H1 (cell line): ENCODE data around the gene PARD6A. TPM values are rescaled to one million over a fixed set of nuclear protein-coding genes. Genes with fewer than 3 reads are reported as not detected.

Source experiments
- CTCF ChIA-PET: fragments of 300-600 bp; sonication (Branson Sonifier 250); formaldehyde crosslinking; loops from one replicate; lab custom pipeline; 2021; ENCODE audit not compliant: partially characterized antibody; lab: Charles Lee
- POLR2A ChIA-PET: fragments of 300-600 bp; sonication (Branson Sonifier 250); formaldehyde crosslinking; loops from one replicate; lab custom pipeline; 2021; ENCODE audit warnings: inconsistent platforms; ENCODE audit not compliant: partially characterized antibody; lab: Charles Lee
- DNase-seq, 2 experiments: peaks; one replicate each; pipeline versions ENCODE4 v3.0.0 to v3.0.0-alpha.2; 2010 to 2022; ENCODE audit warnings: low spot score in 2 of 2, low read depth in 1 of 2, mixed read lengths in 1 of 2
- FAIRE-seq: peaks from 2 replicates; lab custom pipeline; 2011; peaks lifted over from hg19 to GRCh38; lab: Jason Lieb, UNC
- H2AFZ ChIP-seq: 2 replicates; pipeline ENCODE4 v1.8.1; 2012; ENCODE audit warnings: low read length, inconsistent platforms
- H2AK5ac ChIP-seq: 2 replicates; pipeline ENCODE4 v1.6.1; 2013; ENCODE audit warnings: low read depth, low read length
- H2BK120ac ChIP-seq: replicated peaks from 2 replicates; pipeline ENCODE3; 2013; ENCODE audit warnings: low read depth, low read length, inconsistent platforms
- H2BK12ac ChIP-seq: 2 replicates; pipeline ENCODE4 v1.6.1; 2013; ENCODE audit warnings: low read depth, low read length
- H2BK15ac ChIP-seq: 2 replicates; pipeline ENCODE4 v1.6.1; 2013; ENCODE audit warnings: low read length
- H2BK20ac ChIP-seq: 2 replicates; pipeline ENCODE4 v1.6.1; 2013; ENCODE audit warnings: low read length
- H2BK5ac ChIP-seq: 2 replicates; pipeline ENCODE4 v1.6.1; 2013; ENCODE audit warnings: low read depth, low read length
- H3K14ac ChIP-seq: 2 replicates; pipeline ENCODE4 v1.6.1; 2013; ENCODE audit warnings: inconsistent platforms; ENCODE audit not compliant: insufficient read length
- H3K18ac ChIP-seq: 2 replicates; pipeline ENCODE4 v1.6.1; 2013; ENCODE audit warnings: low read length; ENCODE audit errors: extremely low read depth
- H3K23ac ChIP-seq: 2 replicates; pipeline ENCODE4 v1.6.1; 2013; ENCODE audit warnings: inconsistent platforms; ENCODE audit not compliant: insufficient read length
- H3K23me2 ChIP-seq: 2 replicates; pipeline ENCODE4 v1.6.1; 2013; ENCODE audit warnings: low read depth, low read length
- H3K27ac ChIP-seq: 2 replicates; pipeline ENCODE4 v1.6.1; 2011; ENCODE audit warnings: low read depth, low read length, inconsistent platforms
- H3K27me3 ChIP-seq, 4 experiments: replicated peaks in 1 of 4; 1 replicate in 1 of 4; 2 replicates in 3 of 4; pipeline versions ENCODE4 v1.6.1 to v1.8.1; 2011 to 2013; ENCODE audit warnings: low read length in 3 of 4, mild to moderate bottlenecking in 3 of 4, inconsistent platforms in 2 of 4, mixed read lengths in 2 of 4, moderate library complexity in 1 of 4; ENCODE audit not compliant: control insufficient read depth in 3 of 4, insufficient read depth in 3 of 4; ENCODE audit errors: extremely low read depth in 1 of 4
- H3K36me3 ChIP-seq, 4 experiments: 2 replicates each; pipeline versions ENCODE4 v1.6.1 to v1.8.1; 2011 to 2013; ENCODE audit warnings: mild to moderate bottlenecking in 4 of 4, low read length in 3 of 4, moderate library complexity in 2 of 4, control low read depth in 1 of 4, inconsistent platforms in 1 of 4; ENCODE audit not compliant: insufficient read depth in 4 of 4, control insufficient read depth in 2 of 4
- H3K4ac ChIP-seq: replicated peaks from 2 replicates; pipeline ENCODE3; 2013; ENCODE audit warnings: low read length, low read depth, mixed read lengths, inconsistent platforms; ENCODE audit not compliant: insufficient read length
- H3K4me1 ChIP-seq, 4 experiments: replicated peaks in 1 of 4; 1 replicate in 1 of 4; 2 replicates in 3 of 4; pipeline versions ENCODE4 v1.6.1 to v1.8.1; 2011 to 2013; ENCODE audit warnings: low read length in 3 of 4, inconsistent platforms in 2 of 4, mixed read lengths in 1 of 4; ENCODE audit not compliant: insufficient read depth in 4 of 4, control insufficient read depth in 3 of 4
- H3K4me2 ChIP-seq, 2 experiments: 2 replicates each; pipeline versions ENCODE4 v1.6.1 to v1.8.1; 2011 to 2013; ENCODE audit warnings: low read depth in 2 of 2, low read length in 2 of 2, control low read depth in 1 of 2, inconsistent platforms in 1 of 2, mild to moderate bottlenecking in 1 of 2; ENCODE audit not compliant: insufficient read depth in 1 of 2
- H3K4me3 ChIP-seq, 4 experiments: fragments of 200-600, 300-600 bp in 1 of 4; sonication (generic), shearing (Covaris generic), sonication (Bioruptor Twin) in 1 of 4; 2 replicates each; pipeline versions ENCODE4 v1.5.1 to v1.8.1; 2011 to 2016; ENCODE audit warnings: low read length in 4 of 4, low read depth in 3 of 4, control low read depth in 2 of 4, inconsistent platforms in 2 of 4, mild to moderate bottlenecking in 2 of 4, mixed read lengths in 1 of 4, moderate library complexity in 1 of 4; ENCODE audit not compliant: insufficient read depth in 2 of 4; ENCODE audit errors: extremely low read depth in 1 of 4
- H3K56ac ChIP-seq: replicated peaks from 2 replicates; pipeline ENCODE3; 2013; ENCODE audit warnings: low read depth, mild to moderate bottlenecking, mixed read lengths, low read length, inconsistent platforms; ENCODE audit not compliant: insufficient read length
- H3K79me1 ChIP-seq: 2 replicates; pipeline ENCODE4 v1.6.1; 2013; ENCODE audit warnings: low read depth, low read length, control low read depth
- H3K79me2 ChIP-seq, 2 experiments: 2 replicates each; pipeline versions ENCODE4 v1.6.1 to v1.8.1; 2012 to 2013; ENCODE audit warnings: low read length in 2 of 2, mild to moderate bottlenecking in 2 of 2, inconsistent platforms in 1 of 2; ENCODE audit not compliant: insufficient read depth in 2 of 2, control insufficient read depth in 1 of 2
- H3K9ac ChIP-seq, 4 experiments: replicated peaks in 1 of 4; 1 replicate in 1 of 4; 2 replicates in 3 of 4; pipeline versions ENCODE4 v1.6.1 to v1.8.1; 2011 to 2013; ENCODE audit warnings: low read depth in 3 of 4, low read length in 3 of 4, control low read depth in 2 of 4, mild to moderate bottlenecking in 2 of 4, moderate library complexity in 2 of 4, inconsistent platforms in 1 of 4; ENCODE audit errors: extremely low read depth in 1 of 4
- H3K9me3 ChIP-seq, 2 experiments: 2 replicates each; pipeline versions ENCODE4 v1.6.1 to v1.8.1; 2012 to 2013; ENCODE audit warnings: mild to moderate bottlenecking in 2 of 2, moderate library complexity in 2 of 2, control low read depth in 1 of 2, inconsistent platforms in 1 of 2, low read depth in 1 of 2, low read length in 1 of 2, mixed read lengths in 1 of 2; ENCODE audit not compliant: insufficient read depth in 2 of 2
- H4K20me1 ChIP-seq, 2 experiments: replicated peaks in 1 of 2; 2 replicates each; pipeline versions ENCODE3 to v1.8.1; 2011 to 2013; ENCODE audit warnings: inconsistent platforms in 2 of 2, low read length in 2 of 2, mild to moderate bottlenecking in 1 of 2; ENCODE audit not compliant: insufficient read depth in 2 of 2, control insufficient read depth in 1 of 2
- H4K5ac ChIP-seq: 2 replicates; pipeline ENCODE4 v1.6.1; 2013; ENCODE audit warnings: low read length, low read depth, mixed read lengths, inconsistent platforms; ENCODE audit not compliant: insufficient read length
- H4K8ac ChIP-seq: 2 replicates; pipeline ENCODE4 v1.8.0; 2013; ENCODE audit warnings: mild to moderate bottlenecking, moderate library complexity, low read length, inconsistent platforms; ENCODE audit not compliant: insufficient read depth; ENCODE audit errors: extremely low read depth
- H4K91ac ChIP-seq: replicated peaks from 2 replicates; pipeline ENCODE3; 2013; ENCODE audit warnings: low read length, mixed read lengths, inconsistent platforms; ENCODE audit not compliant: insufficient read length
- EGR1 ChIP-seq: IDR thresholded peaks from 2 replicates; pipeline ENCODE4 v1.6.1; 2011; ENCODE audit warnings: low read depth, low read length, borderline replicate concordance
- GTF2F1 ChIP-seq: IDR thresholded peaks from 2 replicates; pipeline ENCODE4 v1.6.1; 2012; ENCODE audit warnings: low read depth, low read length, improper control_type of control experiment, borderline replicate concordance
- HDAC6 ChIP-seq: IDR thresholded peaks from one replicate; pipeline ENCODE4 v1.7.1; 2012; ENCODE audit warnings: low read depth, mild to moderate bottlenecking, inconsistent platforms, low read length, moderate library complexity
- KDM1A ChIP-seq: fragments of 200-600, 300-600 bp; sonication (generic); IDR thresholded peaks from 2 replicates; pipeline ENCODE4 v1.7.1; 2016; ENCODE audit warnings: mild to moderate bottlenecking, low read length, borderline replicate concordance
- KDM4A ChIP-seq: IDR thresholded peaks from one replicate; pipeline ENCODE4 v1.7.1; 2012; ENCODE audit warnings: low read depth, mild to moderate bottlenecking, moderate library complexity, low read length, inconsistent platforms; ENCODE audit not compliant: severe bottlenecking
- POLR2A ChIP-seq, 2 experiments: IDR thresholded peaks; 1 replicate in 1 of 2; 2 replicates in 1 of 2; pipeline ENCODE4 v1.6.1; 2011; ENCODE audit warnings: low read depth in 2 of 2, low read length in 2 of 2, mild to moderate bottlenecking in 2 of 2; ENCODE audit errors: control extremely low read depth in 1 of 2
- RBBP5 ChIP-seq: IDR thresholded peaks from 2 replicates; pipeline ENCODE4 v1.7.1; 2012; ENCODE audit warnings: low read depth, mild to moderate bottlenecking, inconsistent platforms, low read length, moderate library complexity, borderline replicate concordance
- RFX5 ChIP-seq: IDR thresholded peaks from 2 replicates; pipeline ENCODE4 v1.6.1; 2011; ENCODE audit warnings: low read depth, low read length, improper control_type of control experiment, borderline replicate concordance
- SIN3A ChIP-seq, 2 experiments: IDR thresholded peaks in 1 of 2; conservative IDR thresholded peaks in 1 of 2; 2 replicates each; pipeline ENCODE4 v1.6.1; 2011 to 2012; ENCODE audit warnings: low read length in 2 of 2, improper control_type of control experiment in 1 of 2, low read depth in 1 of 2, mild to moderate bottlenecking in 1 of 2
- WGBS, 2 experiments: shearing (Covaris generic) in 1 of 2; methylation state at CpG; one replicate each; pipeline versions ENCODE4 v1.1.6 to v1.1.7; 2013 to 2015; ENCODE audit warnings: low lambda C conversion rate in 2 of 2, mixed read lengths in 2 of 2, inconsistent platforms in 1 of 2, low coverage in 1 of 2, missing lambda C conversion rate in 1 of 2; ENCODE audit not compliant: insufficient replicate concordance in 2 of 2, insufficient coverage in 1 of 2, insufficient read length in 1 of 2; ENCODE audit errors: extremely low coverage in 1 of 2, missing lambda C conversion rate in 1 of 2; 5-methylcytosine and 5-hydroxymethylcytosine counted together
- polyA plus RNA-seq, 7 experiments: library from polyadenylated mRNA; depleted of rRNA in 3 of 7; stranded (reverse) in 5 of 7; unstranded in 2 of 7; fragments of >200 nt in 5 of 7; fragments of 200-250 nt in 2 of 7; gene quantifications; 1 replicate in 5 of 7; 2 replicates in 1 of 7; 4 replicates in 1 of 7; pipeline versions ENCODE4 v1.2.1 to v1.2.3, GENCODE V29; 2011 to 2013; ENCODE audit warnings: missing spikeins in 2 of 7, mixed read lengths in 2 of 7
- total RNA-seq: library from RNA; stranded (reverse); fragmentation: NEBNext Ultra II Directional; extraction: Animal tissue kit (Norgen Biotek cat#: 25700); gene quantifications from 2 replicates; pipeline ENCODE4 v1.2.1, GENCODE V29; 2021
- TF ChIP-seq, protein P1 (sequence below): IDR thresholded peaks from 2 replicates; pipeline ENCODE4 v1.6.1; 2011; ENCODE audit warnings: low read depth, mild to moderate bottlenecking, low read length; ENCODE audit not compliant: insufficient read depth
- TF ChIP-seq, protein P2 (sequence below): IDR thresholded peaks from 2 replicates; pipeline ENCODE4 v1.6.1; 2012; ENCODE audit warnings: inconsistent platforms

PARD6A gene
- total and polyA plus RNA-seq, 2 of the 8 experiments (the other 6 are each of a cell fraction or from before 2014, with no cell fraction given), result 15.1 to 21.8 TPM

DNA sequence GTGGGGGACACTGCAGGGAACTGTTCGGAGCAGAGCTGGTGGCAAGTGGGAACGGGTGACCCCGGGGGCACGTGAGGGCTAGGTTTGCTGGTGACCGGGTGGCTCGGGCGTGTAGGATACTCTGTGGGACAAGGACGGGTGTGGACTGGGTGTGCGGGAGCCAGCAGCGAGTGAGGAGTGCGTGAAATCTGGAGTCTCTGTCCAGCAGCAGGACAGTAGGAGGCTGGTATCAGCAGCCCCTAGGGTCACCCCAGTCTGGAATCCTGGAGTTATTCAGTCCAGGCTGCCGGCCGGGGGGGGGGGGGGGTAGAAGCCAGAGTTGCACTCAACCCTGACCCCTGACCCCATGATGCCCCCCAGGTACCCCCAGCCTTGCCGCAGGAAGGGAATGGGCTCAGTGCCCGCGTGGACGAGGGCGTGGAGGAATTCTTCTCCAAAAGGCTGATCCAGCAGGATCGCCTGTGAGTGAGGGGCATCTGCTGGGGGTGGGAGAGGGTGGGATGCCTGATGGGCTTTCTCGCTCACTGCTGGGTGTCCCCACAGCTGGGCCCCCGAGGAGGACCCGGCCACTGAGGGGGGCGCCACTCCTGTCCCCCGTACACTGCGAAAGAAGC is 6.9 kb upstream of the PARD6A start:
- FAIRE-seq (no peak), DNase-seq (no peak)
- 66% methylated on average over 17 of the region's 25 CpGs; no CpG with 5 or more reads in 1 of the 2 experiments for WGBS, 2 experiments
- Histone ChIP-seq H3K23ac (no peak overlapping the region), H4K5ac (no peak overlapping the region), H4K8ac (peak overlapping the region; percentile 14; the same call in 1 of the 2 replicates), H2BK5ac (no peak overlapping the region), H3K56ac (no peak overlapping the region), H2BK20ac (no peak overlapping the region), H3K9me3 (no peaks in the 10 kb centered on the region), H3K36me3 (peaks cover 0 to 4% (median 2%) of the 10 kb centered on the region in 4 experiments; a peak in 1 of 8 replicates), H3K79me2 (no peaks in the 10 kb centered on the region), H2AK5ac (no peak overlapping the region), H3K27me3 (peaks cover 0 to 17% (median 11%) of the 10 kb centered on the region in 4 experiments; a peak in 4 of 7 replicates), H3K4ac (no peak overlapping the region), H2BK12ac (no peak overlapping the region), H2AFZ (no peak overlapping the region), H3K9ac (no peak overlapping the region), H2BK15ac (no peak overlapping the region), H3K27ac (no peak overlapping the region), H4K91ac (no peak overlapping the region), H2BK120ac (no peak overlapping the region), H3K14ac (no peak overlapping the region), H3K79me1 (no peaks in the 10 kb centered on the region; the same call in 1 of the 2 replicates), H3K18ac (no peak overlapping the region), H3K4me2 (peak overlapping the region; percentile 64 to 96), H4K20me1 (peaks cover 5 to 17% of the 10 kb centered on the region in 2 experiments), H3K23me2 (peaks cover 5% of the 10 kb centered on the region; the same call in 1 of the 2 replicates), H3K4me3 (peak overlapping the region; percentile 47 to 76 (median 58); a peak in 6 of 8 replicates), H3K4me1 (peaks cover 0 to 18% (median 5%) of the 10 kb centered on the region in 4 experiments; a peak in 5 of 7 replicates)
- ChIA-PET POLR2A (interaction anchor here (1.7 kb wide), 1 partner anchor 116 kb away, joined by 4 read pairs; no protein-coding TSS in a partner anchor), CTCF (interaction anchor here (1.0 to 18.0 kb wide), 5 partner anchors 9 to 140 kb away, joined by 3 to 202 read pairs (median 4); partner anchors contain the start of genes ACD, C16orf86, ENKD1 and PARD6A)
- TF ChIP-seq HDAC6 (no peak), EGR1 (no peak), SIN3A (conservative IDR thresholded peaks at IDR 0.05 in 1 of 2, IDR thresholded peaks at IDR 0.05 in 1 of 2; ENCODE audit: low read depth in 1 of 2, low read length in 2 of 2) (no peak), RFX5 (no peak), RBBP5 (no peak), KDM1A (no peak), GTF2F1 (no peak), KDM4A (no peak), POLR2A (IDR thresholded peaks at IDR 0.05; ENCODE audit: control extremely low read depth in 1 of 2, low read depth in 2 of 2, low read length in 2 of 2) (no peak)
- TF ChIP-seq, protein P1, sequence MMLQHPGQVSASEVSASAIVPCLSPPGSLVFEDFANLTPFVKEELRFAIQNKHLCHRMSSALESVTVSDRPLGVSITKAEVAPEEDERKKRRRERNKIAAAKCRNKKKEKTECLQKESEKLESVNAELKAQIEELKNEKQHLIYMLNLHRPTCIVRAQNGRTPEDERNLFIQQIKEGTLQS, result no peak
- TF ChIP-seq, protein P2, sequence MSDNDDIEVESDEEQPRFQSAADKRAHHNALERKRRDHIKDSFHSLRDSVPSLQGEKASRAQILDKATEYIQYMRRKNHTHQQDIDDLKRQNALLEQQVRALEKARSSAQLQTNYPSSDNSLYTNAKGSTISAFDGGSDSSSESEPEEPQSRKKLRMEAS, result no peak
